Activated gamma-delta T cell (primary cell): Measurements from ENCODE around the gene DDIT4.
A peak's percentile ranks its signal among the peaks of the same experiment; 100 is the strongest.

Source experiments
- DNase-seq: peaks from one replicate; lab custom pipeline; 2025; lab: John Stamatoyannopoulos, UW

DDIT4 gene

DNA sequence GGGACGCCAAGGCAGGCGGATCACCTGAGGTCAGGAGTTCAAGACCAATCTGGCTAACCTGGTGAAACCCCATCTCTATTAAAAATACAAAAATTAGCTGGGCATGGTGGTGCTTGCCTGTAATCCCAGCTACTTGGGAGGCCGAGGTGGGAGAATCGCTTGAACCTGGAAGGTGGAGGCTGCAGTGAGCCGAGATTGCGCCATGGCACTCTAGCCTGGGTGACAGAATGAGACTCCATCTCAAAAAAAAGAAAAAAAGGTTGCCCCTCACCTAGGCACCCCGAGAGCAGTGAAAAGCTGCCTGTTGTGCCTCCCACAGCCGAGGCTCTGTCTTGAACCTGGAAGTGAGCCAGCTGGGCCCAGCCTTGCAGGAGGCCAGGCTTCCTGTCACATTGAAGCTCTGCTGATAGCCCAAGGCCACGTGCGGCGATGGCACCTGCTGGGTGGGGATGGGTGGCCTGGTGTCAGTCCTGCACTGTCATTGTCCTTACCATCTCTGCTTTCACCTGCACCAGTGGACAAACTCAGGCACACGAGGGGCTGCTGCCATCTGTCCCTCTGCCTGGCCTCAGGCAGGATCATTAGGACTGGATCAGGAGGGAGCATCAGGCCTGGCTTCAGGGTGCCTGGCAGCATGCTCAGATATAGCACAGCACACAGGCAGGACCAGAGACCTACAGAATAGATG, 43.2 kb downstream of the DDIT4 start:
- no peak for DNase-seq

DNA sequence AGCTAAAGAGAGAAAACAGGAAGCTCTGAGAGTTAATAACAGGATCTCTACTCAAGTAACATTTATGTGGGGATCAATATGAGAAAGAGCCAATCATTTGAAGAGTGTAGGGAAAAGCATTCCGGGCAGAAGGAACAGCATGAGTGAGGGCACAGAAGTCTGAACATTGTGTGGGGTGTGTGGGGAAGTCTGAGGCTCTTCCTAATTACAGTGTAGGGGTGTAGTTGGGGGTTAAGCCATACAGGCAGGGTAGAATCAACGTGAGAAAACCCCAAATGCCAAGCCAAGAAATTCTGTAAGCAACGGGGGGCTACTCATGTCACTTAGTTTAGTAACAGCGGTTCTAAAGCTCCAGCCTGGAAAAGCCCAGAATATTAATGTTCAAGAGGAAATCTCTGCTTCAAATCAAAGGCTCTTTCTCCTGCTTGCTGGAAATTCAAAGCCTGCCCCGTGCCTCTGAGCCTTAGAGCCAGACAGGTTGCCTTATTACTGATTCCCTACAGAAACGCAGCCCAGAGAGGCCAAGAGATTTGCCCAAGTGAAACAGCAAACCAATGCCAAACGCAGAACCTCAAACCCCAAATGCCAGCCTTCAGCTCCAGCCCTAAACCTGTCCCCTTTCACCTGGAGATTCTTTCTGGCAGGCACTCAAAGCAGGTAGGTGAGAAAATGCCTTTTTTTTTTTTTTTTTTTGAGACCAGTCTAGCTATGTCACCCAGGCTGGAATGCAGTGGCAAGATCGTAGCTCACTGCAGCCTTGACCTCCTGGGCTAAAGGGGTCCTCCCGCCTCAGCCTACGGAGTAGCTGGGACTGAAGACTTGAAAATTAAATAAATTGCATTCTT, 44.9 kb downstream of the DDIT4 start:
- no peak for DNase-seq

- peak; percentile 83 for DNase-seq
Observed at GRCh38 chr10:72319416-72320254, 45.9 kb downstream of the DDIT4 start.

- DNase-seq, result no peak
Observed at GRCh38 chr10:72320676-72321247, 47.0 kb downstream of the DDIT4 start.

DNA sequence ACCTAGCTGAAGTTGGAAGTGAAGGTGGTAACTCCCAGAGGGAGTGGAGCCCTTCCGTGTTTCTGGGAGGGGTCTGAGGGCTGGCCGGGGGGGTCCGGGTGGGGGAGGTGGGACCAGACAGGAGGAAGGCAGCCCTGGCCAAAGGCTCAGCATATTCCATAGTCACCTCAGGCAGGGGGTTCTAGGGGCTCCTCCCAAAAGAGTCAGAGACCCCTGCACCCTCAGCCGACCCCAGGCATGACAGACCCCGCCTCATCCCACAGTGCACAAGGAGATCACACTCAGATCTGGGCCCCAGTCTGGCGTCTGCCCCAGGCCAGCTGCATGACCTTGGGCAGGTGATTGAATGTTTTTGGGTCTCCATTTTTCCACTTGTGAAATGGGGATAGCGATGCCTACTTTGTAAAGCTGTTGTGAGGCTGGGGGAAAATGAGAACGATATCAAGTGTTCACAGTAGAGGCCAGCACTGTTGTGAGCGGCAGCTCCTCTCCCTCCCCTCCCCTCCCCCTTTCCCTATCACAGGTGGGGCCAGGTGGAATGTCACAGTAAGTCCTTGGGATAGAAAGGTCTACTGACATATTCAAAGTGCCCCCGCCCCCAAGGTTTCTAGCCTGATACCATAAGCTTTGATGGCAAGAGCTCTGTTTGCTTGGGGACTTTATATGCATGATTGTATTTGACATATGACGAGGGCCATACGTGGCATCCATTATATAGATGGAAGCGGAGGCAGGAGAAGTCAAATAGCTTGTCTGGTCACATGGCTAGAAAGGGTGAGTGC, 47.7 kb downstream of the DDIT4 start:
- DNase-seq, result no peak

DNA sequence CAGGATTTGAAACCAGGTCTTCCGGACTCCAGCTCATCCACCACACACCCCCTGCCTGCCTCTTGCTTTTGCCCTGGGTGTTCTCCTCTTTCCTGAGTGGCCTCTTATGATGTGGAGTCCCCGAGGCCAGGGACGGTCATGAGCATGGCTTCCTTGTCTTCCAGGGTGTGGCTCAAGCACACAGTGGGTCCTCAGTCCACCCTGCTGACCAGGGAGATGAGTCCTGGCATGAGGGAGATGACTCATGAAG, 48.2 kb downstream of the DDIT4 start:
- no peak for DNase-seq

- DNase-seq, result no peak
Observed at GRCh38 chr10:72322280-72323058, 48.7 kb downstream of the DDIT4 start.

- DNase-seq, result no peak
Observed at GRCh38 chr10:72323108-72323749, 49.5 kb downstream of the DDIT4 start.

GRCh38 chr10:72323771-72324191, 50.1 kb downstream of the DDIT4 start:
- no peak for DNase-seq
